Measurements from ENCODE around the gene MLX. TPM values are rescaled to one million over a fixed set of nuclear protein-coding genes. Genes with fewer than 3 reads are reported as not detected.

Gene MLX
- total RNA-seq, 1 donor from 2014 or later = 79.7 TPM

DNA sequence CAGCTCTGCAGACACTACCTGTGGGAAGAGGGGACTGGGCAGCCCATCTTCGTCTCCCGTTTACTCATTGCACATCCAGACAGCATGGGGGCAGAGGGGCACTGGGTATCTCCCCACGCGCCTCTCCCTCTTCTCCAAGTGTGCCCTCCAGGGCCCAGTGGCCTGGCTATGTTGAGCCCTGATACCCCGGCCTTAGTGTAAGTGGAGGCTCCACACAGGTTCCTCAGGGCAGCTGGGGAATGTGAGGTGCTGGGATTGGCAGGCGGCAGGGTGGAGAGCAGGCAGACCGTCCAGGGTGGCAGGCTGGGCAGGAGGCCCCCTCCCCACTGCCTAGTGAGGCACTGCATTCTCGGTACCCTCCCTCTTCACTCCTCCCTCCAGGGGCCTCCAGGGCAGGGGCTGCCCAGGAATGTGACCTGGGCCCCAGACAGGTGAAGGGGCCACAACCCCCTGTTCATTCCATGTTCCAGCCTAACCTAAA lies 44.1 kb upstream of the MLX start:
- H3K27me3 ChIP-seq (ENCODE audit: low read depth) = no peaks in the 10 kb centered on the region
- peaks cover 86% of the 10 kb centered on the region for H3K4me1 ChIP-seq
- peaks cover 16% of the 10 kb centered on the region for H3K36me3 ChIP-seq
- no peak overlapping the region for H3K4me3 ChIP-seq
- H3K9me3 ChIP-seq (replicated peaks) = no peaks in the 10 kb centered on the region
- TF ChIP-seq, protein P1, sequence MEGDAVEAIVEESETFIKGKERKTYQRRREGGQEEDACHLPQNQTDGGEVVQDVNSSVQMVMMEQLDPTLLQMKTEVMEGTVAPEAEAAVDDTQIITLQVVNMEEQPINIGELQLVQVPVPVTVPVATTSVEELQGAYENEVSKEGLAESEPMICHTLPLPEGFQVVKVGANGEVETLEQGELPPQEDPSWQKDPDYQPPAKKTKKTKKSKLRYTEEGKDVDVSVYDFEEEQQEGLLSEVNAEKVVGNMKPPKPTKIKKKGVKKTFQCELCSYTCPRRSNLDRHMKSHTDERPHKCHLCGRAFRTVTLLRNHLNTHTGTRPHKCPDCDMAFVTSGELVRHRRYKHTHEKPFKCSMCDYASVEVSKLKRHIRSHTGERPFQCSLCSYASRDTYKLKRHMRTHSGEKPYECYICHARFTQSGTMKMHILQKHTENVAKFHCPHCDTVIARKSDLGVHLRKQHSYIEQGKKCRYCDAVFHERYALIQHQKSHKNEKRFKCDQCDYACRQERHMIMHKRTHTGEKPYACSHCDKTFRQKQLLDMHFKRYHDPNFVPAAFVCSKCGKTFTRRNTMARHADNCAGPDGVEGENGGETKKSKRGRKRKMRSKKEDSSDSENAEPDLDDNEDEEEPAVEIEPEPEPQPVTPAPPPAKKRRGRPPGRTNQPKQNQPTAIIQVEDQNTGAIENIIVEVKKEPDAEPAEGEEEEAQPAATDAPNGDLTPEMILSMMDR (IDR thresholded peaks at IDR 0.05; ENCODE audit: borderline replicate concordance) = no peak
- intact Hi-C loops (cut with micrococcal nuclease) = no loop called here
- DNase-seq = peak; percentile 13
- peak overlapping the region; percentile 98 for H3K27ac ChIP-seq (replicated peaks)

DNA sequence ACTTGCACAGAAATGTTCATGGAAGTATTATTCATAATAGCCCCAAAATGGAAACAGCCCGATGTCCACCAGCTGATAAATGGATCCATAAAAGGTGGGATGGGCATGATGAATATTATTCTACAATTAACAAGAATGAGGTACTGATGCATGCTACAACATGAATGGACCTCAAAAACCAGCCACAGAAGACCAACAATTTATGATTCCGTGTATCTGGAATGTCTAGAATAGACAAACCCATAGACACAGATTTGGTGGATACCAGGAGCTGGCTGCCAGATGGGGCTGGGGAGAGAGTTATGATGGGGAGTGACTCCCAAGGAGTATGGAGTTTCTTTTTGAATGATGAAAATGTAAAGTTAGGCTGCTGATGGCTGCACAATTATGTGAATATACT lies 41.7 kb upstream of the MLX start:
- Histone ChIP-seq H3K4me1 (peaks cover 62% of the 10 kb centered on the region), H3K27me3 (ENCODE audit: low read depth) (no peaks in the 10 kb centered on the region), H3K27ac (replicated peaks) (peak overlapping the region; percentile 98), H3K4me3 (no peak overlapping the region), H3K9me3 (replicated peaks) (no peaks in the 10 kb centered on the region), H3K36me3 (peaks cover 16% of the 10 kb centered on the region)
- no peak for DNase-seq
- intact Hi-C loops (cut with micrococcal nuclease) = loop anchor here (5.0 kb wide), 1 partner anchor 208 kb away; no protein-coding TSS in a partner anchor
- TF ChIP-seq, protein P1 (IDR thresholded peaks at IDR 0.05; ENCODE audit: borderline replicate concordance) = no peak

DNA sequence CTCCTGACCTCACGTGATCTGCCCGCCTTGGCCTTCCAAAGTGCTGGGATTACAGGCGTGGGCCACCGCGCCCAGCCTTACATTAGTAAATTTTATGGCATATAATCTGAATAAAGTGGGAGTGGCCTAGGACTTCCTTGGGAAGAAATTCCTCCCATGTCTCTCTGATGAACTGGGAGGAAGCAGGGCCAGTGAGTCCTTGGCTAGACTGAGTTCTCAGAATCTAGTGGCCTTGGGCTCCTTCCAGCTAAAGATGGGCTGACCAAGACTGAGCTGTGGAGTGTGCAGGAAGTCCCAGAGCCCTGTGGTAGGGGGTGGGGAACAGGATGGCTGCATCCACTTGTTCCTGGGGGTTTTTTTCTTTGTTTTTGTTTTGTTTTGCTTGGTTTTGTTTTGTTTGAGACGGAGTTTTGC lies 40.9 kb upstream of the MLX start:
- Histone ChIP-seq H3K4me1 (peaks cover 54% of the 10 kb centered on the region), H3K27me3 (ENCODE audit: low read depth) (no peaks in the 10 kb centered on the region), H3K4me3 (no peak overlapping the region), H3K9me3 (replicated peaks) (no peaks in the 10 kb centered on the region), H3K36me3 (peaks cover 16% of the 10 kb centered on the region), H3K27ac (replicated peaks) (peak overlapping the region; percentile 98)
- intact Hi-C loops (cut with micrococcal nuclease) = loop anchor here (5.0 kb wide), 1 partner anchor 209 kb away; no protein-coding TSS in a partner anchor
- DNase-seq = peak; percentile 51
- TF ChIP-seq, protein P1 (IDR thresholded peaks at IDR 0.05; ENCODE audit: borderline replicate concordance) = no peak

DNA sequence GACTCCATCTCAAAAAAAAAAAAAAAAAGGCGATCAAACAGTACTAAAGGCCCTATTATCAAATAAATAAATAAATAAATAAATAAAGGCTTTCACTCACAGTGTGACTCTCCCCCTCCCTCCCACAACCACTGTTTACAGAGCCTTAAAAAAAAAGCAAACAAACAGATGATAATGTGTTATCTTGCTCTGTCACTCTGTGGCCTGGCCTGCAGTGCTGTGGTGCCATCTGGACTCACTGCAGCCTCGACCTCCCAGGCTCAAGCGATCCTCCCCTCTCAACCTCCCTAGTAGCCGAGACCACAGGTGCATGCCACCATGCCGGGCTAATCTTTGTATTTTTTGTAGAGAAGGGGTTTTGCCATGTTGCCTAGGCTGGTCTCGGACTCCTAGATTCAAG lies 39.0 kb upstream of the MLX start:
- peaks cover 5% of the 10 kb centered on the region for H3K36me3 ChIP-seq
- no peaks in the 10 kb centered on the region for H3K27me3 ChIP-seq (ENCODE audit: low read depth)
- H3K27ac ChIP-seq (replicated peaks) = no peak overlapping the region
- H3K4me1 ChIP-seq = peaks cover 48% of the 10 kb centered on the region
- no peaks in the 10 kb centered on the region for H3K9me3 ChIP-seq (replicated peaks)
- TF ChIP-seq, protein P1 (IDR thresholded peaks at IDR 0.05; ENCODE audit: borderline replicate concordance) = no peak
- no peak overlapping the region for H3K4me3 ChIP-seq
- no peak for DNase-seq
- intact Hi-C loops (cut with micrococcal nuclease) = loop anchor here (5.0 kb wide), 1 partner anchor 211 kb away; no protein-coding TSS in a partner anchor

DNA sequence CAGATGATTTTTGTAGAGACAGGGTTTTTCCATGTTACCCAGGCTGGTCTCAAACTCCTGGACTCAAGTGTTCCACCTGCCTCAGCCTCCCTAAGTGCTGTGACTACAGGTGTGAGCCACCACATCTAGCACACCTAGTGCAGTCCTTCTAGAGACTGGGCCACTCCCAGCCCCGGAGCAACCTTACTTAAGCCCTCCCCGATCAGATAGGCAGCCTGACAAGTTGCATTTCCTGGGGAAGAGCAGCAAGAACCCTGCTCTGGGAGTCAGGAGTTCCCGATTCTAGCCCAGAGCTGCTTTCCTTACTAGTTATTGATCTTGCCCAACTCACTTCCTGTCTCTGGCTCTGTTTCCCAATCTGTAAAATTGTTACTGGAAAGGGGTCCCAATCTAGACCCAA lies 37.8 kb upstream of the MLX start:
- Histone ChIP-seq H3K36me3 (no peaks in the 10 kb centered on the region), H3K4me1 (peaks cover 37% of the 10 kb centered on the region), H3K27me3 (ENCODE audit: low read depth) (no peaks in the 10 kb centered on the region), H3K27ac (replicated peaks) (no peak overlapping the region), H3K4me3 (no peak overlapping the region), H3K9me3 (replicated peaks) (no peaks in the 10 kb centered on the region)
- intact Hi-C loops (cut with micrococcal nuclease) = loop anchor here (5.0 kb wide), 1 partner anchor 212 kb away; no protein-coding TSS in a partner anchor
- TF ChIP-seq, protein P1 (IDR thresholded peaks at IDR 0.05; ENCODE audit: borderline replicate concordance) = no peak
- no peak for DNase-seq
